Skeletal muscle tissue (tissue), 4 donors: ENCODE measurements around the gene GABRR2. TPM values are rescaled to one million over a fixed set of nuclear protein-coding genes. Genes with fewer than 3 reads are reported as not detected.

ENCODE experiments used
- H3K27ac ChIP-seq: one replicate; pipeline ENCODE4 v1.7.0; 2013; ENCODE audit warnings: mild to moderate bottlenecking, low read depth, low read length, inconsistent platforms
- H3K27me3 ChIP-seq, 3 donors: one replicate each; pipeline ENCODE4 v1.7.0; 2013; ENCODE audit warnings: low read length in 3 of 3; ENCODE audit not compliant: control insufficient read depth in 3 of 3, insufficient read depth in 3 of 3
- H3K36me3 ChIP-seq, 3 donors: one replicate each; pipeline ENCODE4 v1.7.0; 2013; ENCODE audit warnings: low read length in 3 of 3; ENCODE audit not compliant: control insufficient read depth in 3 of 3, insufficient read depth in 3 of 3
- H3K4me1 ChIP-seq, 3 donors: one replicate each; pipeline ENCODE4 v1.7.0; 2013; ENCODE audit warnings: low read length in 3 of 3, mild to moderate bottlenecking in 3 of 3; ENCODE audit not compliant: control insufficient read depth in 3 of 3, insufficient read depth in 3 of 3
- H3K4me3 ChIP-seq, 3 donors: one replicate each; pipeline ENCODE4 v1.7.0; 2013; ENCODE audit warnings: low read length in 3 of 3
- H3K9ac ChIP-seq, 3 donors: one replicate each; pipeline ENCODE4 v1.7.0; 2013; ENCODE audit warnings: low read length in 3 of 3, mild to moderate bottlenecking in 3 of 3, moderate library complexity in 2 of 3, low read depth in 1 of 3
- H3K9me3 ChIP-seq, 3 donors: one replicate each; pipeline ENCODE4 v1.7.0; 2013; ENCODE audit warnings: low read length in 3 of 3; ENCODE audit not compliant: control insufficient read depth in 3 of 3
- total RNA-seq: library from RNA; depleted of rRNA; stranded (reverse); fragments of >200 nt; gene quantifications from one replicate; pipeline ENCODE4 v1.2.3, GENCODE V29; 2014
- donor health status: Osteomylitis.

Gene GABRR2
- total RNA-seq, 1 donor from 2014 or later, result not detected

GRCh38 chr6:89222712-89223039 is 92.4 kb downstream of the GABRR2 start:
- peaks cover 3 to 16% (median 4%) of the 10 kb centered on the region in 3 donors for H3K4me1 ChIP-seq
- no peak overlapping the region for H3K27ac ChIP-seq
- H3K9me3 ChIP-seq, result no peaks in the 10 kb centered on the region
- no peaks in the 10 kb centered on the region for H3K36me3 ChIP-seq
- no peak overlapping the region for H3K4me3 ChIP-seq
- H3K27me3 ChIP-seq, result no peaks in the 10 kb centered on the region
- H3K9ac ChIP-seq, result no peak overlapping the region

- H3K4me3 ChIP-seq, result no peak overlapping the region
- H3K27me3 ChIP-seq, result no peaks in the 10 kb centered on the region
- no peaks in the 10 kb centered on the region for H3K9me3 ChIP-seq
- H3K4me1 ChIP-seq, result peaks cover 3 to 16% (median 4%) of the 10 kb centered on the region in 3 donors
- H3K27ac ChIP-seq, result no peak overlapping the region
- no peak overlapping the region for H3K9ac ChIP-seq
- H3K36me3 ChIP-seq, result no peaks in the 10 kb centered on the region
These were observed 93.0 kb downstream of the GABRR2 start for GRCh38 chr6:89221971-89222711.

- no peaks in the 10 kb centered on the region for H3K36me3 ChIP-seq
- H3K9ac ChIP-seq, result no peak overlapping the region
- H3K4me1 ChIP-seq, result peaks cover 3 to 16% (median 4%) of the 10 kb centered on the region in 3 donors
- no peaks in the 10 kb centered on the region for H3K27me3 ChIP-seq
- no peak overlapping the region for H3K4me3 ChIP-seq
- no peaks in the 10 kb centered on the region for H3K9me3 ChIP-seq
- no peak overlapping the region for H3K27ac ChIP-seq
These were observed 94.0 kb downstream of the GABRR2 start for GRCh38 chr6:89221129-89221528.

- H3K4me1 ChIP-seq, result peaks cover 0 to 12% (median 4%) of the 10 kb centered on the region in 3 donors
- no peaks in the 10 kb centered on the region for H3K9me3 ChIP-seq
- no peak within 1 kb of the TSS for H3K4me3 ChIP-seq
- no peaks in the 10 kb centered on the region for H3K27me3 ChIP-seq
- H3K27ac ChIP-seq, result no peak within 1 kb of the TSS
- H3K9ac ChIP-seq, result no peak within 1 kb of the TSS
- H3K36me3 ChIP-seq, result no peaks in the 10 kb centered on the region
These were observed 97.7 kb downstream of the GABRR2 start, which contains the start of gene GABRR1 for GRCh38 chr6:89217299-89217910. GABRR1 (minus strand) TSS chr6:89217358; CDS start chr6:89217322, 36 bp downstream.

- Histone ChIP-seq H3K4me1 (peaks cover 0 to 3% (median 0%) of the 10 kb centered on the region in 3 donors), H3K27me3 (no peaks in the 10 kb centered on the region), H3K9ac (no peak overlapping the region), H3K4me3 (no peak overlapping the region), H3K27ac (no peak overlapping the region), H3K36me3 (no peaks in the 10 kb centered on the region), H3K9me3 (no peaks in the 10 kb centered on the region)
These were observed 98.7 kb downstream of the GABRR2 start for GRCh38 chr6:89216411-89216810.

GRCh38 chr6:89215391-89215790 is 99.7 kb downstream of the GABRR2 start:
- no peaks in the 10 kb centered on the region for H3K36me3 ChIP-seq
- H3K27me3 ChIP-seq, result no peaks in the 10 kb centered on the region
- no peak overlapping the region for H3K4me3 ChIP-seq
- H3K9me3 ChIP-seq, result no peaks in the 10 kb centered on the region
- H3K9ac ChIP-seq, result no peak overlapping the region
- no peaks in the 10 kb centered on the region for H3K4me1 ChIP-seq
- H3K27ac ChIP-seq, result no peak overlapping the region

- Histone ChIP-seq H3K27ac (no peak overlapping the region), H3K4me3 (no peak overlapping the region), H3K4me1 (no peaks in the 10 kb centered on the region), H3K36me3 (no peaks in the 10 kb centered on the region), H3K9me3 (no peaks in the 10 kb centered on the region), H3K9ac (no peak overlapping the region), H3K27me3 (no peaks in the 10 kb centered on the region)
These were observed 100.9 kb downstream of the GABRR2 start for GRCh38 chr6:89214197-89214596.

GRCh38 chr6:89212472-89212871 is 102.6 kb downstream of the GABRR2 start:
- no peaks in the 10 kb centered on the region for H3K27me3 ChIP-seq

GRCh38 chr6:89209457-89209856 is 105.6 kb downstream of the GABRR2 start:
- H3K27me3 ChIP-seq, result no peaks in the 10 kb centered on the region

More at GRCh38 chr6:89212472-89212871, 102.6 kb downstream of the GABRR2 start:
- Histone ChIP-seq H3K27ac (no peak overlapping the region), H3K9ac (no peak overlapping the region), H3K9me3 (no peaks in the 10 kb centered on the region), H3K4me1 (no peaks in the 10 kb centered on the region), H3K4me3 (no peak overlapping the region), H3K36me3 (no peaks in the 10 kb centered on the region)

GRCh38 chr6:89208551-89208950 is 106.5 kb downstream of the GABRR2 start:
- Histone ChIP-seq H3K27ac (no peak overlapping the region), H3K4me1 (peaks cover 5 to 9% (median 5%) of the 10 kb centered on the region in 3 donors), H3K27me3 (no peaks in the 10 kb centered on the region), H3K4me3 (no peak overlapping the region), H3K9ac (no peak overlapping the region), H3K36me3 (no peaks in the 10 kb centered on the region), H3K9me3 (no peaks in the 10 kb centered on the region)

More at GRCh38 chr6:89209457-89209856, 105.6 kb downstream of the GABRR2 start:
- H3K4me1 ChIP-seq, result peaks cover 0 to under 1% (median 0%) of the 10 kb centered on the region in 3 donors
- no peak overlapping the region for H3K9ac ChIP-seq
- H3K4me3 ChIP-seq, result no peak overlapping the region
- H3K27ac ChIP-seq, result no peak overlapping the region
- no peaks in the 10 kb centered on the region for H3K36me3 ChIP-seq
- H3K9me3 ChIP-seq, result no peaks in the 10 kb centered on the region
